ENCODE results near the gene PTPN14.

Gene PTPN14

DNA sequence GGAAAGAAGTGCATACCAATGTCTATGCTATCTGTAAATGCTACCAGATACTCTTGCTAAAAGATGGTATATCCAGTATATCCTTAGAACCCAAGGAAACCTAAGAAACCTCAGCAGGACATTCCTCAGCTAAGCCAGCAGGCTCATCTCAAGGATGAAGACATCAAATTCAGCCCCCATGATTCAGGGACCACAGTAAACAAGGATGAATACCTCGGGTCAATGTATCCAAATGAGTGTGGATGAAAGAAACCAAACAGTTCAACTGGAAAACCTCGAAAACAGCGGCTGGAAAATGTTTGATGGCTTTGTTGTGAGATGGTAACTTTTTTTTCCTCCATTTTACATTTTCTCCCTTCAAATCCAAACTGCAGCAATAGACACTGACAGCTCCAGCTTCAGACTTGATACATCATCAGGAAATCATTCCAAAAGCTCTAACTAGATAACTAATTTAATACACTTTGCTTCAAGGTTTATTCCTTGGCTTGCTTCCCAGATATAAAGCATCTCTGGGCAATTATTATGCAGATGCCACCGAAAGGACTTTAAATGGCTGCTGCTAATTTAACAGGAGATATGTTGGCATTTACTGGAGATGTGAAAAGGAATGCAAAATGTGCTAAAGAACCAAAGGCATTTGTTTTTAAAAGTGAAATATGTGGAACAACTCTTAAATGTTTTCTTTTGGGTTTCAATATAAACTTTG, 196.8 kb downstream of the PTPN14 start:
- DNase-seq: no peak

DNA sequence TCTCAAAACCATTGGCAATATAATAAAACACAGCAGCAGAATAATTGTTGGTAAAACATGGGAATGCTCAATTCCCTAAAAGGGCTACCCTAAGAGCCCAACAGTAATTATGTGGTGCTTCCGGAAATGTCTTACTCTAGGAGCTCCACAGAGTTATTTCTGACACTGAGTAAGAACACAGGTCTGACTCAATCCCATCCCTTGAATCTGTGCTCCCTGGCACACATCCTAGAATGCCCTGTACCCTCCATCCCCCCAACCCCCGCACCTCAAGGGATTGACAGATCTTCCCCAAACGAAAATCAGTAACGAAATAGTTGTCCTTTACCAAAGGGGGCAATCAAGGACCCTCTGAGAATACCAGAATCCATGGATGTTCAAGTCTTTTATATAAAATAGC, 198.6 kb downstream of the PTPN14 start:
- no peak for DNase-seq

- no peak for DNase-seq
Measured at GRCh38 chr1:214351551-214352277, 199.7 kb downstream of the PTPN14 start.

- DNase-seq: no peak
Measured at GRCh38 chr1:214349781-214350180, 201.6 kb downstream of the PTPN14 start.

DNA sequence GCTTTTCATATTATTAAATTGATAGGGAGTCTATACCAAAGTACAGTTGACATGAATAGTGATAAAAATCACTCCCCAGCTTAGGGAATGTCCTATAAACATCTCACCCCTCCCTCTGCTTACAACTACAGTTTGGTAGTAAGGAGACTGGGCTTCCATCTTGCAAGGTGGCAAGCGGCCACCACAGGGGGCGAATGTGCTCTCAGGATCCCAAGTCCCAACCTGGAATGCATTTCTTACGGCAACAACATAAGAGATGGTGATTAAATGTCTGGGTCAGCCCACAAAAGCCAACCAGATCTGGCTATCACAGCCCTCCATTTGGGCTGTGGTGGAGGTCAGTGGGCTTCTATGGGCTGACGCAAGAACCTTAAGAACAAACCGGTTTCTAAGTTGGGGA, 202.4 kb downstream of the PTPN14 start:
- no peak for DNase-seq

DNA sequence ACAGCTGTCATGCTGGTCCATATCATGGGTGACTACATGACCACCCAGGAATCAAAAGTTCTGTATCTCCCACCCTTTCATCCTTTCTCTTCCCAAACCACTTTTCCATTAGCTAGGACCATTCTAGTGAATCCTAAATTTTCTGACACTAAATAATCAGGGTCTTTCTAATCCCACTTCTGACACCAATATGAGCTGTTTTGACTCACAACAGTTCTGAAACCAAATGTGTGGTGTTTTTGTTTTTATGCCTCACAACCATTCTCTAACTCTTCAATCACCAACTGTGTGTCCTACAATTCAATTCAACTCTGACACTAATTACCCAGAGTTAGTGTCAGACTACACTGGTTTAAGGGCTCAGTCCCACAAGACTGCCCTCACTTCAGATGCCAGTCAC, 206.5 kb downstream of the PTPN14 start:
- no peak for DNase-seq

DNA sequence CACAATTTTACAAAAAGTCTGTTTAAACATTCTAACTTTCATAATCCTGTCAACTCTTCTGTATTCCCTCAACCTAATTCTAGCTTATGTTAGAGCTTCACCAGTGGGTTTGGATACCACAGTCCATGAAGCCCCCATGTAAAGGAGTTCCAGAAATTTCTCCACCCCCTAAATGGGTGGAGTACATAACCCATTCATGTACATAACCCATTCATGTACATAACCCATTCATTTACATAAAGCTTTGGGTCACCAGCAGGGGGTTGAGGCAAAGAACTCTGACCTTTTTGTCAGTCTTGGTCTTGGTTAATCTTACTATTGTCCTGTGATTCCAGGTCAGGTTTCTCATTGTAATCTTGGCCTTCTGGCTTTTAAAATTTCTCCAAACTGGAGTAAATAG, 208.9 kb downstream of the PTPN14 start:
- DNase-seq: no peak

DNA sequence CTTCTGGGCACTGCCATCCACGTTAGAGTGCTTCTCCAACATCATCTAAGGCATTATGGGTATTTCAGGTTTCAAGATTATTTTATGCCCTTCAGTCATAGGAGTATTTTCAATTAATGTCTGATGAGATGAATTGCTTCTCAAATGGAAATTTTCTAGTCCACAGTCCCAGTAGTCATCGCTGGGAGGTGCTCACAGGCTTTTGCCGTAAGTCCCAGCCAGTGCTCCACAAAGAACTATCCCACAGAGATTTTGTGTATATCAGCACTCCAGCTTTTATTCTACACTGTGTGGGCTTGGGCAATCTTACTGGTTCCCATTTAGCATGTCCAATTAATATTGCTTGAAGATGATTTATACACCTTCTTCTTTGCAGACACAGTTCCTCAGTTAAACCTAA, 209.5 kb downstream of the PTPN14 start:
- no peak for DNase-seq

GRCh38 chr1:214341459-214341858, 209.9 kb downstream of the PTPN14 start:
- DNase-seq: no peak

DNA sequence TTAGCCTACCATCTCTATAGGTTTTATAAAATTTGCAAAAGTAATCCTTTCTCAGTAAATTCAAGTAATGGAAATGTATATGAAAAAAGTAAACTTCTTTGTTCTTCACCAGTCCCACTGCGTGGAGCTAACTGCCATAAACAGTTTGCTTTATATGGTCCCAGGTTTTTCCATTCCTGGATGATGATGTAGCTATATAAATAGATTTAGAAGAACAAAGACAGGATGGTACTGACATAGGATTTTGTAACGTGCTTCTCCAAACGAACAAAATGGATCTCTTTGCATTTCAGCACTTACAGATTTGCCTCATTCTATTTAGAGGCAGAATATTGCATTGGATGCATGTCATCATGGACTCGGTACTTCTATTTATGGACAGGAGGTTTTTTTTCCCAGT, 213.2 kb downstream of the PTPN14 start:
- DNase-seq: no peak

- no peak for DNase-seq
Measured at GRCh38 chr1:214337511-214337910, 213.9 kb downstream of the PTPN14 start.

DNA sequence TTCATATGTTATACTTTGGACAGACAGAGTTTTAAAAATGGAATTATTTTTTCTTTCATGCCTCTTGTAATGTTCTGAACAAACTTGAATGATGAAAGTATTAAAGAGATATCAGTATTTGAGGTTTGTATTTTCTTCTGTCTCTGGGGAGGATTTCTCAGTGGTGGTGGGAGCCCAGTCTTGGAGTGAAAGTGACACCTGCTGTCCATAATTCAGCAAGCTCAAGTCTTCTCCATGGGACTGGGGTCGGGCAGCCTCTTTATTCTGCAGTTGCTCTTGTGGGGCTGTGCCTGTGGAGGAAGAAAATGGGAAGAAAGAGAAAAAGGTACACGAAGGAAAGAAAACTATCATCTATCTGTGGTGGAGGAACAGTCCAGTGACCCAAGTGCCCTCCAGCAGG, 214.4 kb downstream of the PTPN14 start:
- DNase-seq: no peak

- no peak for DNase-seq
Measured at GRCh38 chr1:214335567-214335966, 215.8 kb downstream of the PTPN14 start.

DNA sequence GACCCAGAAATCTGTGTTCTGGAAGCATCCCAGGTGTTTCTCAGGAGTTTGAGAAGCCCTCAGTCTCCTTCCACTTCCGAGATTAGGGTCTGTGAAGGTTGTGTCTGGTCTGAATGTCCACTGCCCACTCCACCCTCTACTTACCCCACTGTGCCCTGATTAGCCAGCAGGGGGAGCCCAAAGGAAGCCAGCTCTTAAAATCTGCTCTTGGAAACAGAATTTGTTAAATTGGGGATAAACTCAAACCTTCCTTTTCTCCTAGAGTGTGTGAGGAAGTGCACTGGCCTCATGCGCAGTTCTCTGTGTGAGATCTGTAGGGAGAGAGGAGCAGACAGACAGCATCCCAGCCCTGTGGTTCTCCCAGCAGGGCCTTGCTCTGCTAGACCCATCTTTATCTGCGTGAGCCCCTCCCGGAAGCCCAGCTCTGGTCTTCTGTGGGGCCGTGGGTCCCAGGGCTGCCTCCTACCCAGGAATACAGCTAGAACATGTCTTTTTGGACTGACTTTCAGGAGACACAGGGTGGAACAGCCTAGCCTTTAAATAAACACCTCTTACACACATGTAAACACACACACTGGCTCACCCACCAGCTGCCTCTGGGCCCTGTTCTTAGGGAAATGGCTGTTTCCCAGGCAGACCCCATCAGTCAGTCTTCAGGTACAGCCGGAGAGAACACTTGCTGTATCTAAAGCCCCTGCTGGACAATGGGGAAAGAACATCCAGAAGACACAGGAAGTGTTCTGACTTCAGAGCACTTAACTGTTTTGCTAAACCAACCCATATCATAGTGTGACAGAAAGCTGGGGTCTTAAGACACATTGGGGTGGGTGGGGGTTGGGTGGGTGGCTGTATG, 218.2 kb downstream of the PTPN14 start:
- peak; percentile 43 for DNase-seq

- peak; percentile 66 for DNase-seq
Measured at GRCh38 chr1:214331827-214332423, 219.5 kb downstream of the PTPN14 start.

DNA sequence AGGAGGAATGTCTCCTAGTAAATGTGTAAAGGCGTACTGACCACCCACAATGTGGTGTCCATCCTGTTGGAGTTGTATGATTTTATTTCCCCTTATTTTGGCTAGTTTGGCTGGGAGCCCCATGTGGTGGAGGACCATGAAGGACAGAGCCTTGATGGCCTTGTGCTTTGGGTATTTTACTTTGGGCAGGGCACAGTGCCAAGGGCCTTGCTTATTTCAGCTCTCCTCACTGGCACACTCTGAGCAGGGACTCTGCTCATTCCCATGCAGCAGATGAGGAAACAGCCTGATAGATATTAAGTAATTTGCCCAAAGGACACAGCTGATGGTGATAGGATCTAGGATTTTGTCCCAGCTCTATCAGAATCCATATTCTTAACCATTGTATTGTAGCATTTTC, 220.2 kb downstream of the PTPN14 start:
- DNase-seq: no peak

DNA sequence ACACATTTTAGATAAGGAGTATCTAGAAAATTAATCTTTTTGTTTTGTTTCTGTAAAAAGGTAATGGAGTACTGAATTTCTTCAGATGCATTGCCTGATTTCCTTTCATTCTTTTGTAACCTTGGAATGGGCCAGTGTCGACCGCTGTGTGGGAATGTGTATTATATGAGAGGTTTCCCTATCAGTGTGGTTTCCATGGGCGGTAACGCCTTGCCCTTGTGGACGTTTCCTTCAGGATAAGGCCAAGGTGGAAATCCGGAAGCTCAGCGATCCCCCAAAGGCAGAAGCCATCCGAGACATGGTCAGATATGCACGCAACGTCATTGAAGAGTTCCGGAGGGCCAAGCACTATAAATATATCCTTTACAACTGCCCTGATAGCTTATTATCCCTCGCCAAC, 220.7 kb downstream of the PTPN14 start:
- DNase-seq: no peak

- no peak for DNase-seq
Measured at GRCh38 chr1:214330222-214330621, 221.2 kb downstream of the PTPN14 start.

DNA sequence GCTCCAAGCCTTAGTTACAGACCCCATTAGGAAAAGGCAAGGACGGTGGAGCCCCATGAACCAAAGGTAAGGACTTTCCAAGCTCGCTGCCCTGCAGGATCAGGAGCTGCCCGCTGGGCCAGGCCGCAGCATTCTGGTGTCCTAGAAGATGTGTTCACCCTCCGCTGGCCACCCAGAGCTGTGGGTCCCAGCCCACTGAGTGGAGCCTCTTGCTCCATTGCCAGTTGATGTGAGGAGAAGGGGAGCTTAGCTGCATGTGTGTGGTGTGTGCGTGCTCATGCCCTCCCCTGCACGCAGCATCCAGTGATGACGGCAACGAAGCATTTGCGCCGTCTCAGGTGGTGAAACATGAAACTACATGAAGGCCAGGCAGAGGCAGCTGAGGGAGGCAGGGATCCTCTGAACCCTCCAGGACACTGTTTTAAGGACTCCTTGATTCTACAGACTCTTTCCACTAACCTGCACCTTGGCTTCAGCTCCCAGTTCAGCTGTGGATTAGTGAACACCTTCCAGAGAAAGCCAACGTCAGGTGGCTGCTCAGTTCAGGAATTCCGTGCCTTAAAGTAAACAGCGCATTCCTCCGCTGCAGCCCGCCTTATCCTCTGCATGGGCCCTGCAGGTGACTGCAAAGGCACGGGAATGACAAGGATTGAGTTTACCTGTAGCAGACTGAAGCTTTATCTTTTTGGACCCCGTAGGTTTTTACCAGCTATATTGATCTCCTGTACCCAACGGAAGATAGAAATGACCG, 221.8 kb downstream of the PTPN14 start:
- DNase-seq: no peak

DNA sequence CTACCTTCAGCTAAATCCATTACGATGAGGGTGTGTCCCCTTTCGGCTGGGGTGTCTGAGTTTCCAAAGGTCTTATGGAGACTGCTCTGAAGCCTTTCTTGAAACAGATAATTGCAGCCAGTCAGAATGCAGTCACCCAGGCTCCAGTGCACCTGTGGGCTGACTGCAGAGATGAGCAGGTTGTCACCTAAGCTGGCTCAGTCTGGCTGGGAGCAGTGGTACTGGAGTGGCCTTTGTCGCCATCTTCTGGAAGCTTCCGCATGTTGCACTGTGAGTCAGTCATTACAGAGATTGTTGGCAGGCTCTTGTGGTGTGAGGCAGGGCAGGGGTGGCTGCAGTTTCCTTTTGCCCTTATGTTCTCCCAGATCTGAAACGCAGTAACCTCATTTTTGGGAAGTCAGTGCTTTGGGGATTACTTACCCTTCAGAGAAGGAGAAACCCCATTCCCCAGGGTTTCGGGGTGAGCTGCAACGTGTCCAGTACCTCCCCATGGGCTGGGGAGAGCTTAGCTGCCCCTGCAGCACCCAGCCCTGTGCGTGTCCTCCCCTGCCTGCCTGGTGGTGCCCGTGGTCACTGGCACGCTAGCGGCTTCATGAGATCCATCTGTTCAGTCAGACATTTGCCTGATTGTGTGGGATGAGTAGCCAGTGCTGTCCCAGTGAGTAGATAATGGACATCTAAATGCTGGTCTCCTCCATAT, 222.5 kb downstream of the PTPN14 start:
- DNase-seq: peak; percentile 75

GRCh38 chr1:214327514-214327913, 223.9 kb downstream of the PTPN14 start:
- no peak for DNase-seq

- peak; percentile 57 for DNase-seq
Measured at GRCh38 chr1:214326406-214326805, 225.0 kb downstream of the PTPN14 start.

Data from hematopoietic multipotent progenitor cell treated with erythropoietin and hydrocortisone succinate and interleukin-3 and kit ligand, for 8 days (in vitro differentiated cells).